H9 (cell line): Measurements from ENCODE around the gene ARID1B. TPM values are rescaled to one million over a fixed set of nuclear protein-coding genes. Genes with fewer than 3 reads are reported as not detected.

Experiments
- DNase-seq: peaks from one replicate; pipeline ENCODE4 v3.0.0-alpha.2; 2017
- H2AFZ ChIP-seq: one replicate; pipeline ENCODE4 v1.6.1; 2013; ENCODE audit warnings: mild to moderate bottlenecking, low read length, control low read depth, moderate library complexity
- H2AK5ac ChIP-seq: 2 replicates; pipeline ENCODE4 v1.6.1; 2013; ENCODE audit warnings: low read length, control low read depth, mixed read lengths; ENCODE audit not compliant: insufficient read length
- H2BK120ac ChIP-seq: one replicate; pipeline ENCODE4 v1.6.1; 2013; ENCODE audit warnings: low read depth, mild to moderate bottlenecking, low read length, control low read depth, inconsistent platforms; ENCODE audit not compliant: poor library complexity, severe bottlenecking
- H2BK12ac ChIP-seq: 2 replicates; pipeline ENCODE4 v1.6.1; 2013; ENCODE audit warnings: low read length, control low read depth, mixed read lengths, low read depth; ENCODE audit not compliant: insufficient read length
- H2BK15ac ChIP-seq: 2 replicates; pipeline ENCODE4 v1.6.1; 2013; ENCODE audit warnings: low read depth, low read length, control low read depth
- H2BK20ac ChIP-seq: one replicate; pipeline ENCODE4 v1.6.1; 2013; ENCODE audit warnings: low read depth, mild to moderate bottlenecking, low read length, control low read depth, inconsistent platforms; ENCODE audit not compliant: poor library complexity, severe bottlenecking
- H2BK5ac ChIP-seq: 2 replicates; pipeline ENCODE4 v1.6.1; 2013; ENCODE audit warnings: low read length, control low read depth, mixed read lengths; ENCODE audit not compliant: insufficient read length
- H3K14ac ChIP-seq: 2 replicates; pipeline ENCODE4 v1.6.1; 2013; ENCODE audit warnings: low read length, control low read depth; ENCODE audit not compliant: insufficient read depth
- H3K18ac ChIP-seq: 2 replicates; pipeline ENCODE4 v1.6.1; 2013; ENCODE audit warnings: low read depth, mild to moderate bottlenecking, mixed read lengths, low read length, control low read depth; ENCODE audit not compliant: insufficient read length
- H3K23ac ChIP-seq: 2 replicates; pipeline ENCODE4 v1.6.1; 2013; ENCODE audit warnings: low read length, control low read depth, mixed read lengths, low read depth; ENCODE audit not compliant: insufficient read length
- H3K23me2 ChIP-seq: 2 replicates; pipeline ENCODE4 v1.6.1; 2013; ENCODE audit warnings: low read depth, mild to moderate bottlenecking, mixed read lengths, low read length, control low read depth; ENCODE audit not compliant: insufficient read length, poor library complexity, severe bottlenecking
- H3K27ac ChIP-seq: 2 replicates; pipeline ENCODE4 v1.5.1; 2013; ENCODE audit warnings: low read length, control low read depth, mixed read lengths, low read depth; ENCODE audit not compliant: insufficient read length
- H3K27me3 ChIP-seq: 2 replicates; pipeline ENCODE4 v1.6.1; 2013; ENCODE audit warnings: low read length, control low read depth, inconsistent platforms; ENCODE audit not compliant: insufficient read depth
- H3K4ac ChIP-seq: 2 replicates; pipeline ENCODE4 v1.6.1; 2013; ENCODE audit warnings: low read depth, mild to moderate bottlenecking, control low read depth, inconsistent platforms, low read length, moderate library complexity
- H3K4me1 ChIP-seq: 2 replicates; pipeline ENCODE4 v1.6.1; 2013; ENCODE audit warnings: low read length, control low read depth, inconsistent platforms; ENCODE audit not compliant: insufficient read depth
- H3K4me2 ChIP-seq: 2 replicates; pipeline ENCODE4 v1.6.1; 2013; ENCODE audit warnings: low read length, control low read depth, mixed read lengths; ENCODE audit not compliant: insufficient read length, insufficient read depth
- H3K56ac ChIP-seq: 2 replicates; pipeline ENCODE4 v1.6.1; 2013; ENCODE audit warnings: low read depth, mild to moderate bottlenecking, mixed read lengths, low read length, control low read depth; ENCODE audit not compliant: insufficient read length
- H3K79me1 ChIP-seq: 2 replicates; pipeline ENCODE4 v1.6.1; 2013; ENCODE audit warnings: low read depth, mild to moderate bottlenecking, moderate library complexity, low read length, control low read depth, inconsistent platforms; ENCODE audit not compliant: insufficient read depth, poor library complexity, severe bottlenecking
- H3K79me2 ChIP-seq: 2 replicates; pipeline ENCODE4 v1.6.1; 2013; ENCODE audit warnings: low read length, control low read depth, inconsistent platforms; ENCODE audit not compliant: insufficient read depth
- H3K9ac ChIP-seq: 2 replicates; pipeline ENCODE4 v1.6.1; 2013; ENCODE audit warnings: low read length, control low read depth, mixed read lengths; ENCODE audit not compliant: insufficient read length; ENCODE audit errors: extremely low read depth
- H3K9me3 ChIP-seq: one replicate; pipeline ENCODE4 v1.6.1; 2013; ENCODE audit warnings: low read depth, low read length, inconsistent platforms; ENCODE audit not compliant: control insufficient read depth
- H3T11ph ChIP-seq: one replicate; pipeline ENCODE4 v1.6.1; 2013; ENCODE audit warnings: mild to moderate bottlenecking, low read length, control low read depth, inconsistent platforms
- H4K20me1 ChIP-seq: one replicate; pipeline ENCODE4 v1.6.1; 2013; ENCODE audit not compliant: control insufficient read depth, insufficient read length, insufficient read depth
- H4K5ac ChIP-seq: 2 replicates; pipeline ENCODE4 v1.6.1; 2013; ENCODE audit warnings: low read depth, mild to moderate bottlenecking, mixed read lengths, low read length, control low read depth; ENCODE audit not compliant: insufficient read length
- H4K8ac ChIP-seq: replicated peaks from 2 replicates; pipeline ENCODE4 v1.6.1; 2013; ENCODE audit warnings: low read length, control low read depth, mixed read lengths, low read depth; ENCODE audit not compliant: insufficient read length
- H4K91ac ChIP-seq: 2 replicates; pipeline ENCODE4 v1.6.1; 2013; ENCODE audit warnings: low read depth, mild to moderate bottlenecking, moderate library complexity, mixed read lengths, low read length, control low read depth; ENCODE audit not compliant: insufficient read length
- H3K27ac Mint-ChIP-seq, 3 experiments: 2 replicates in 2 of 3; 3 replicates in 1 of 3; pipeline ENCODE4 v1.8.0; 2020 to 2021; ENCODE audit warnings: mixed read lengths in 3 of 3, mild to moderate bottlenecking in 1 of 3, moderate library complexity in 1 of 3
- H3K27me3 Mint-ChIP-seq: 2 replicates; pipeline ENCODE4 v1.8.0; 2021; ENCODE audit warnings: low read depth, mild to moderate bottlenecking, moderate library complexity, mixed read lengths
- H3K36me3 Mint-ChIP-seq, 3 experiments: 2 replicates in 2 of 3; 3 replicates in 1 of 3; pipeline ENCODE4 v1.8.0; 2020 to 2021; ENCODE audit warnings: low read depth in 3 of 3, mixed read lengths in 3 of 3; ENCODE audit not compliant: insufficient read depth in 1 of 3
- H3K4me1 Mint-ChIP-seq, 2 experiments: 2 replicates each; pipeline ENCODE4 v1.8.0; 2020; ENCODE audit warnings: mixed read lengths in 2 of 2
- H3K4me3 Mint-ChIP-seq, 2 experiments: 2 replicates in 1 of 2; 3 replicates in 1 of 2; pipeline ENCODE4 v1.8.0; 2020 to 2021; ENCODE audit warnings: mild to moderate bottlenecking in 2 of 2, mixed read lengths in 2 of 2, moderate library complexity in 1 of 2
- H3K9me3 Mint-ChIP-seq, 2 experiments: 2 replicates in 1 of 2; 3 replicates in 1 of 2; pipeline ENCODE4 v1.8.0; 2020; ENCODE audit warnings: mild to moderate bottlenecking in 2 of 2, mixed read lengths in 2 of 2, moderate library complexity in 1 of 2
- CTCF ChIP-seq: fragments of 200-600 bp; sonication (generic); conservative IDR thresholded peaks from 3 replicates; pipeline ENCODE4 v1.8.0; 2021; ENCODE audit warnings: antibody characterized with exemption, mild to moderate bottlenecking
- WGBS: extraction: QIAGEN DNeasy Blood & Tissue Kit; methylation state at CpG from one replicate; pipeline ENCODE4 v1.1.7; 2013; ENCODE audit warnings: missing lambda C conversion rate, low lambda C conversion rate, mixed read lengths; ENCODE audit not compliant: insufficient read length; ENCODE audit errors: extremely low coverage; 5-methylcytosine and 5-hydroxymethylcytosine counted together
- total RNA-seq: library from RNA; stranded (reverse); gene quantifications from 2 replicates; pipeline ENCODE4 v1.2.1, GENCODE V29; 2021

Gene ARID1B
- total RNA-seq, 1 experiment from 2014 or later: 88.2 TPM

GRCh38 chr6:157159348-157159747 is 382.2 kb downstream of the ARID1B start:
- no peaks in the 10 kb centered on the region for H3K9me3 Mint-ChIP-seq
- Histone ChIP-seq H2BK120ac (no peak overlapping the region), H2AFZ (no peak overlapping the region), H3K27me3 (no peaks in the 10 kb centered on the region), H3K79me2 (no peaks in the 10 kb centered on the region), H3K23ac (no peak overlapping the region), H3K27ac (no peak overlapping the region), H3K23me2 (no peaks in the 10 kb centered on the region), H4K5ac (no peak overlapping the region), H3K14ac (no peak overlapping the region), H4K91ac (no peak overlapping the region), H2BK15ac (no peak overlapping the region), H3K9me3 (no peaks in the 10 kb centered on the region), H3T11ph (no peak overlapping the region), H3K18ac (no peak overlapping the region), H3K56ac (no peak overlapping the region), H4K20me1 (no peaks in the 10 kb centered on the region), H2AK5ac (no peak overlapping the region), H3K4ac (no peak overlapping the region), H3K9ac (no peak overlapping the region), H4K8ac (no peak overlapping the region), H2BK12ac (no peak overlapping the region), H3K4me1 (peaks cover 7% of the 10 kb centered on the region; the same call in 1 of the 2 replicates), H3K4me2 (no peak overlapping the region), H2BK20ac (no peak overlapping the region), H2BK5ac (no peak overlapping the region), H3K79me1 (no peaks in the 10 kb centered on the region)
- no peaks in the 10 kb centered on the region for H3K27me3 Mint-ChIP-seq
- TF ChIP-seq CTCF: no peak
- no CpG with 5 or more reads among the region's 4 CpGs for WGBS
- H3K4me3 Mint-ChIP-seq: no peak overlapping the region
- H3K4me1 Mint-ChIP-seq: peaks cover 38 to 50% of the 10 kb centered on the region in 2 experiments
- H3K27ac Mint-ChIP-seq: peak overlapping the region in 1 of 3 experiments; percentile 41; a peak in 3 of 7 replicates
- H3K36me3 Mint-ChIP-seq: peaks cover 0 to 13% (median 6%) of the 10 kb centered on the region in 3 experiments; a peak in 4 of 7 replicates
- no peak for DNase-seq
